Measurements from ENCODE around the gene VTI1A. TPM values are rescaled to one million over a fixed set of nuclear protein-coding genes. Genes with fewer than 3 reads are reported as not detected.

The VTI1A gene
- total RNA-seq, 1 donor from 2014 or later = 48.5 TPM

- intact Hi-C loops (cut with micrococcal nuclease) = no loop called here
These were observed 352.0 kb downstream of the VTI1A start for GRCh38 chr10:112799038-112799437.

GRCh38 chr10:112799726-112800510 lies 352.9 kb downstream of the VTI1A start:
- intact Hi-C loops (cut with micrococcal nuclease) = no loop called here

GRCh38 chr10:112801004-112801403 lies 354.0 kb downstream of the VTI1A start:
- intact Hi-C loops (cut with micrococcal nuclease) = no loop called here

- intact Hi-C loops (cut with micrococcal nuclease) = no loop called here
These were observed 354.7 kb downstream of the VTI1A start for GRCh38 chr10:112801748-112802147.

GRCh38 chr10:112802411-112803022 lies 355.5 kb downstream of the VTI1A start:
- intact Hi-C loops (cut with micrococcal nuclease) = no loop called here

- intact Hi-C loops (cut with micrococcal nuclease) = no loop called here
These were observed 357.0 kb downstream of the VTI1A start for GRCh38 chr10:112803961-112804401.

GRCh38 chr10:112805254-112805590 lies 358.2 kb downstream of the VTI1A start:
- intact Hi-C loops (cut with micrococcal nuclease) = no loop called here

- intact Hi-C loops (cut with micrococcal nuclease) = no loop called here
These were observed 358.7 kb downstream of the VTI1A start for GRCh38 chr10:112805701-112806100.

- intact Hi-C loops (cut with micrococcal nuclease) = no loop called here
These were observed 360.0 kb downstream of the VTI1A start for GRCh38 chr10:112807013-112807412.

- intact Hi-C loops (cut with micrococcal nuclease) = no loop called here
These were observed 362.7 kb downstream of the VTI1A start for GRCh38 chr10:112809736-112810135.

GRCh38 chr10:112810711-112811151 lies 363.7 kb downstream of the VTI1A start:
- intact Hi-C loops (cut with micrococcal nuclease) = no loop called here

GRCh38 chr10:112811741-112812551 lies 364.9 kb downstream of the VTI1A start:
- intact Hi-C loops (cut with micrococcal nuclease) = no loop called here

GRCh38 chr10:112812586-112812985 lies 365.6 kb downstream of the VTI1A start:
- intact Hi-C loops (cut with micrococcal nuclease) = no loop called here

GRCh38 chr10:112813866-112814591 lies 367.0 kb downstream of the VTI1A start:
- intact Hi-C loops (cut with micrococcal nuclease) = no loop called here

GRCh38 chr10:112815269-112816032 lies 368.4 kb downstream of the VTI1A start:
- intact Hi-C loops (cut with micrococcal nuclease) = no loop called here

GRCh38 chr10:112816033-112816430 lies 369.0 kb downstream of the VTI1A start:
- intact Hi-C loops (cut with micrococcal nuclease) = no loop called here

GRCh38 chr10:112816891-112817290 lies 369.9 kb downstream of the VTI1A start:
- intact Hi-C loops (cut with micrococcal nuclease) = no loop called here

- intact Hi-C loops (cut with micrococcal nuclease) = no loop called here
These were observed 371.2 kb downstream of the VTI1A start for GRCh38 chr10:112817981-112818777.

GRCh38 chr10:112819231-112819630 lies 372.2 kb downstream of the VTI1A start:
- intact Hi-C loops (cut with micrococcal nuclease) = no loop called here

- intact Hi-C loops (cut with micrococcal nuclease) = no loop called here
These were observed 373.3 kb downstream of the VTI1A start for GRCh38 chr10:112820320-112820719.

Data from T-helper 1 cell treated with Interleukin-12 subunit alpha and Interleukin-12 subunit beta and Interleukin-4 antibody, amounts not matched to agents 30 ng/mL and 1 ng/mL, for 36 hours (primary cell).